ENCODE measurements around the gene CAMTA1.

GRCh38 chr1:7703321-7704213, 918.3 kb downstream of the CAMTA1 start:
- TF ChIP-seq CTCF (IDR thresholded peaks at IDR 0.05) (no peak), SIN3A (IDR thresholded peaks at IDR 0.05; ENCODE audit: borderline replicate concordance, insufficient read depth, low read depth, low read length) (no peak)
